ENCODE data around the gene SMCO4.

GRCh38 chr11:93525601-93526345, 17.4 kb downstream of the SMCO4 start:
- no peak for TF ChIP-seq GATA3 (IDR thresholded peaks at IDR 0.05; ENCODE audit: low read depth, low read length)
- no peak for TF ChIP-seq GATA2 (IDR thresholded peaks at IDR 0.05; ENCODE audit: low read depth, low read length)

Measured in SH-SY5Y (cell line).